BE2C (cell line): ENCODE results near the gene AFDN.

Source experiments
- DNase-seq: peaks from one replicate; pipeline ENCODE4 v3.0.0-alpha.2; 2020
- H3K27me3 ChIP-seq: fragments of 250-450 bp; sonication (Bioruptor Pico); 2 replicates; pipeline ENCODE4 v1.5.1; 2020; ENCODE audit warnings: mild to moderate bottlenecking
- H3K36me3 ChIP-seq: fragments of 250-450 bp; sonication (Bioruptor Pico); 2 replicates; pipeline ENCODE4 v1.5.1; 2020; ENCODE audit warnings: mild to moderate bottlenecking
- H3K4me1 ChIP-seq: fragments of 250-450 bp; sonication (Bioruptor Pico); 2 replicates; pipeline ENCODE4 v1.5.1; 2020
- H3K4me3 ChIP-seq: 2 replicates; pipeline ENCODE4 v1.5.1; 2011; ENCODE audit warnings: low read depth, low read length
- H3K9me3 ChIP-seq: fragments of 250-450 bp; sonication (Bioruptor Pico); 2 replicates; pipeline ENCODE4 v1.5.1; 2020
- CTCF ChIP-seq: IDR thresholded peaks from 2 replicates; pipeline ENCODE4 v1.5.1; 2012; ENCODE audit warnings: mild to moderate bottlenecking, low read depth, low read length

AFDN gene

GRCh38 chr6:167781868-167782267 lies 44.8 kb upstream of the AFDN start:
- DNase-seq, result no peak
- no peak for TF ChIP-seq CTCF

GRCh38 chr6:167782698-167783517 lies 43.8 kb upstream of the AFDN start:
- no peak overlapping the region for H3K4me3 ChIP-seq
- no peaks in the 10 kb centered on the region for H3K4me1 ChIP-seq
- H3K36me3 ChIP-seq, result no peaks in the 10 kb centered on the region
- no peak for TF ChIP-seq CTCF
- no peaks in the 10 kb centered on the region for H3K27me3 ChIP-seq
- H3K9me3 ChIP-seq, result no peaks in the 10 kb centered on the region; the same call in 1 of the 2 replicates
- no peak for DNase-seq

More at GRCh38 chr6:167781868-167782267, 44.8 kb upstream of the AFDN start:
- Histone ChIP-seq H3K4me3 (no peak overlapping the region), H3K4me1 (no peaks in the 10 kb centered on the region), H3K27me3 (no peaks in the 10 kb centered on the region), H3K9me3 (no peaks in the 10 kb centered on the region; the same call in 1 of the 2 replicates), H3K36me3 (no peaks in the 10 kb centered on the region)

GRCh38 chr6:167786853-167787675 lies 39.6 kb upstream of the AFDN start:
- H3K9me3 ChIP-seq, result no peaks in the 10 kb centered on the region; the same call in 1 of the 2 replicates
- H3K27me3 ChIP-seq, result no peaks in the 10 kb centered on the region
- H3K4me1 ChIP-seq, result no peaks in the 10 kb centered on the region
- no peak for DNase-seq
- no peak for TF ChIP-seq CTCF
- H3K36me3 ChIP-seq, result no peaks in the 10 kb centered on the region
- H3K4me3 ChIP-seq, result no peak overlapping the region

- Histone ChIP-seq H3K27me3 (no peaks in the 10 kb centered on the region), H3K36me3 (no peaks in the 10 kb centered on the region), H3K4me3 (no peak overlapping the region), H3K4me1 (no peaks in the 10 kb centered on the region), H3K9me3 (no peaks in the 10 kb centered on the region; the same call in 1 of the 2 replicates)
- TF ChIP-seq CTCF, result no peak
- DNase-seq, result no peak
These were observed 38.7 kb upstream of the AFDN start for GRCh38 chr6:167787896-167788562.

- TF ChIP-seq CTCF, result no peak
- no peaks in the 10 kb centered on the region for H3K27me3 ChIP-seq
- H3K36me3 ChIP-seq, result no peaks in the 10 kb centered on the region
- H3K9me3 ChIP-seq, result no peaks in the 10 kb centered on the region; the same call in 1 of the 2 replicates
- no peaks in the 10 kb centered on the region for H3K4me1 ChIP-seq
- DNase-seq, result no peak
- H3K4me3 ChIP-seq, result no peak overlapping the region
These were observed 38.2 kb upstream of the AFDN start for GRCh38 chr6:167788563-167788903.
